Activated T-helper 1 cell treated with anti-CD3 and anti-CD28 coated beads, Interleukin-12 subunit alpha, Interleukin-12 subunit beta, Interleukin-2, Interleukin-4 antibody, amounts not matched to agents 30 ng/mL and 10 ng/mL and 1 ng/mL, durations not matched to agents 14 hours and 24 hours and 36 hours (primary cell): ENCODE measurements around the gene GBF1. TPM values are rescaled to one million over a fixed set of nuclear protein-coding genes. Genes with fewer than 3 reads are reported as not detected.

ENCODE experiments used
- DNase-seq: peaks from one replicate; pipeline ENCODE4 v3.0.0; 2021; ENCODE audit warnings: low spot score
- H3K27ac Mint-ChIP-seq: one replicate; pipeline ENCODE4 v1.8.0; 2021; ENCODE audit warnings: mild to moderate bottlenecking, mixed read lengths
- H3K27me3 Mint-ChIP-seq: one replicate; pipeline ENCODE4 v1.8.0; 2022; ENCODE audit warnings: mild to moderate bottlenecking, moderate library complexity, mixed read lengths; ENCODE audit not compliant: insufficient read depth
- H3K36me3 Mint-ChIP-seq: one replicate; pipeline ENCODE4 v1.8.0; 2021; ENCODE audit warnings: low read depth, mixed read lengths
- H3K4me1 Mint-ChIP-seq: one replicate; pipeline ENCODE4 v1.8.0; 2021; ENCODE audit warnings: low read depth, mixed read lengths
- H3K4me3 Mint-ChIP-seq: one replicate; pipeline ENCODE4 v1.8.0; 2021; ENCODE audit warnings: mild to moderate bottlenecking, moderate library complexity, mixed read lengths
- H3K9me3 Mint-ChIP-seq: one replicate; pipeline ENCODE4 v1.8.0; 2021; ENCODE audit warnings: mixed read lengths
- intact Hi-C: fragments of 100-400 bp; cut with micrococcal nuclease; formaldehyde crosslinking; loops from one replicate; pipeline ENCODE4 v1.15.1; 2024
- total RNA-seq: library from RNA; stranded (reverse); gene quantifications from 2 replicates; pipeline ENCODE4 v1.2.3, GENCODE V29; 2022

The GBF1 gene
- total RNA-seq, 1 donor from 2014 or later = 46.7 TPM

- Mint-ChIP-seq H3K27me3 (peaks cover 39% of the 10 kb centered on the region), H3K9me3 (no peaks in the 10 kb centered on the region), H3K36me3 (no peaks in the 10 kb centered on the region), H3K4me3 (no peak overlapping the region), H3K4me1 (peaks cover 11% of the 10 kb centered on the region), H3K27ac (no peak overlapping the region)
- intact Hi-C loops = no loop called here
- DNase-seq = no peak
These were observed 22.5 kb upstream of the GBF1 start for GRCh38 chr10:102222797-102223196.

- peaks cover 21% of the 10 kb centered on the region for H3K4me1 Mint-ChIP-seq
- peak within 1 kb of the TSS; percentile 63 for H3K4me3 Mint-ChIP-seq
- H3K27ac Mint-ChIP-seq = no peak within 1 kb of the TSS
- DNase-seq = peak; percentile 87
- no peaks in the 10 kb centered on the region for H3K9me3 Mint-ChIP-seq
- H3K36me3 Mint-ChIP-seq = no peaks in the 10 kb centered on the region
- H3K27me3 Mint-ChIP-seq = peaks cover 57% of the 10 kb centered on the region
- intact Hi-C loops = loop anchor here (1.0 kb wide), 3 partner anchors 15 to 173 kb away; partner anchors contain the start of gene PITX3
These were observed 19.4 kb upstream of the GBF1 start, which contains the start of gene ELOVL3 for GRCh38 chr10:102225646-102226541. TSS of gene ELOVL3 (plus strand) at chr10:102226299. CDS start at chr10:102226549, 250 bp downstream.

GRCh38 chr10:102226542-102226870 is 18.8 kb upstream of the GBF1 start:
- H3K4me1 Mint-ChIP-seq = peaks cover 21% of the 10 kb centered on the region
- no peaks in the 10 kb centered on the region for H3K36me3 Mint-ChIP-seq
- intact Hi-C loops = loop anchor here (1.0 kb wide), 3 partner anchors 15 to 173 kb away; partner anchors contain the start of gene PITX3
- no peak for DNase-seq
- H3K27me3 Mint-ChIP-seq = peaks cover 55% of the 10 kb centered on the region
- H3K27ac Mint-ChIP-seq = no peak overlapping the region
- no peaks in the 10 kb centered on the region for H3K9me3 Mint-ChIP-seq
- peak overlapping the region; percentile 63 for H3K4me3 Mint-ChIP-seq

GRCh38 chr10:102227050-102227449 is 18.3 kb upstream of the GBF1 start:
- Mint-ChIP-seq H3K4me1 (peaks cover 21% of the 10 kb centered on the region), H3K27ac (no peak overlapping the region), H3K36me3 (no peaks in the 10 kb centered on the region), H3K9me3 (no peaks in the 10 kb centered on the region), H3K27me3 (peaks cover 58% of the 10 kb centered on the region), H3K4me3 (no peak overlapping the region)
- intact Hi-C loops = no loop called here
- no peak for DNase-seq

GRCh38 chr10:102229810-102230263 is 15.5 kb upstream of the GBF1 start:
- no peaks in the 10 kb centered on the region for H3K36me3 Mint-ChIP-seq
- H3K27ac Mint-ChIP-seq = no peak overlapping the region
- H3K4me1 Mint-ChIP-seq = peaks cover 21% of the 10 kb centered on the region
- no peaks in the 10 kb centered on the region for H3K9me3 Mint-ChIP-seq
- H3K4me3 Mint-ChIP-seq = peak overlapping the region; percentile 79
- DNase-seq = peak; percentile 81
- intact Hi-C loops = loop anchor here (1.0 kb wide), 5 partner anchors 61 to 354 kb away; partner anchors contain the start of gene ACTR1A
- peaks cover 57% of the 10 kb centered on the region for H3K27me3 Mint-ChIP-seq

- H3K27ac Mint-ChIP-seq = no peak overlapping the region
- peaks cover 57% of the 10 kb centered on the region for H3K27me3 Mint-ChIP-seq
- peaks cover 21% of the 10 kb centered on the region for H3K4me1 Mint-ChIP-seq
- DNase-seq = no peak
- H3K9me3 Mint-ChIP-seq = no peaks in the 10 kb centered on the region
- H3K36me3 Mint-ChIP-seq = no peaks in the 10 kb centered on the region
- H3K4me3 Mint-ChIP-seq = peak overlapping the region; percentile 79
- intact Hi-C loops = loop anchor here (1.0 kb wide), 1 partner anchor 117 kb away; no protein-coding TSS in a partner anchor
These were observed 15.0 kb upstream of the GBF1 start for GRCh38 chr10:102230264-102230860.

- peak overlapping the region; percentile 68 for H3K4me3 Mint-ChIP-seq
- no peaks in the 10 kb centered on the region for H3K9me3 Mint-ChIP-seq
- H3K27me3 Mint-ChIP-seq = peaks cover 59% of the 10 kb centered on the region
- peaks cover 17% of the 10 kb centered on the region for H3K4me1 Mint-ChIP-seq
- H3K27ac Mint-ChIP-seq = no peak overlapping the region
- no peaks in the 10 kb centered on the region for H3K36me3 Mint-ChIP-seq
- intact Hi-C loops = loop anchor here (1.0 kb wide), 6 partner anchors 10 to 248 kb away; partner anchors contain the start of genes GBF1 and PITX3
- peak; percentile 39 for DNase-seq
These were observed 14.4 kb upstream of the GBF1 start for GRCh38 chr10:102230861-102231356.

- Mint-ChIP-seq H3K36me3 (no peaks in the 10 kb centered on the region), H3K4me1 (peaks cover 10% of the 10 kb centered on the region), H3K4me3 (peak overlapping the region; percentile 68), H3K27ac (no peak overlapping the region), H3K9me3 (no peaks in the 10 kb centered on the region), H3K27me3 (peaks cover 58% of the 10 kb centered on the region)
- DNase-seq = peak; percentile 65
- intact Hi-C loops = loop anchor here (1.0 kb wide), 5 partner anchors 10 to 248 kb away; partner anchors contain the start of genes GBF1 and PITX3
These were observed 13.7 kb upstream of the GBF1 start for GRCh38 chr10:102231357-102232318.

GRCh38 chr10:102233997-102234396 is 11.3 kb upstream of the GBF1 start:
- Mint-ChIP-seq H3K4me3 (no peak overlapping the region), H3K27ac (no peak overlapping the region), H3K4me1 (peaks cover 10% of the 10 kb centered on the region), H3K27me3 (peaks cover 55% of the 10 kb centered on the region), H3K36me3 (no peaks in the 10 kb centered on the region), H3K9me3 (no peaks in the 10 kb centered on the region)
- DNase-seq = no peak
- intact Hi-C loops = no loop called here

- H3K9me3 Mint-ChIP-seq = no peaks in the 10 kb centered on the region
- intact Hi-C loops = no loop called here
- H3K36me3 Mint-ChIP-seq = no peaks in the 10 kb centered on the region
- DNase-seq = no peak
- H3K27me3 Mint-ChIP-seq = peaks cover 55% of the 10 kb centered on the region
- no peak overlapping the region for H3K4me3 Mint-ChIP-seq
- H3K27ac Mint-ChIP-seq = no peak overlapping the region
- H3K4me1 Mint-ChIP-seq = peaks cover 4% of the 10 kb centered on the region
These were observed 10.3 kb upstream of the GBF1 start for GRCh38 chr10:102234888-102235597.

- peaks cover 55% of the 10 kb centered on the region for H3K27me3 Mint-ChIP-seq
- no peaks in the 10 kb centered on the region for H3K4me1 Mint-ChIP-seq
These were observed 9.8 kb upstream of the GBF1 start for GRCh38 chr10:102235598-102235920.

GRCh38 chr10:102236006-102236405 is 9.3 kb upstream of the GBF1 start:
- Mint-ChIP-seq H3K27ac (no peak overlapping the region), H3K27me3 (peaks cover 54% of the 10 kb centered on the region), H3K4me3 (no peak overlapping the region), H3K9me3 (no peaks in the 10 kb centered on the region), H3K4me1 (no peaks in the 10 kb centered on the region), H3K36me3 (no peaks in the 10 kb centered on the region)
- DNase-seq = no peak
- intact Hi-C loops = no loop called here

More at GRCh38 chr10:102235598-102235920, 9.8 kb upstream of the GBF1 start:
- intact Hi-C loops = no loop called here
- no peak overlapping the region for H3K27ac Mint-ChIP-seq
- no peaks in the 10 kb centered on the region for H3K9me3 Mint-ChIP-seq
- no peak for DNase-seq
- no peaks in the 10 kb centered on the region for H3K36me3 Mint-ChIP-seq
- no peak overlapping the region for H3K4me3 Mint-ChIP-seq
